ENCODE results near the gene RPS17. TPM values are rescaled to one million over a fixed set of nuclear protein-coding genes. Genes with fewer than 3 reads are reported as not detected.

RPS17 gene
- 1,000 to 10,000 TPM; 1,850 to 2,392 (median 2,029) TPM for polyA plus RNA-seq (ENCODE audit: insufficient read length in 4 of 4)

- DNase-seq (ENCODE audit: low read depth in 4 of 4, low spot score in 2 of 4) = peak; percentile 89 to 95 (median 94)
These were observed at the start of gene RPS17 for GRCh38 chr15:82540055-82540983. RPS17 (minus strand) TSS chr15:82540457; CDS start chr15:82540428, 29 bp downstream.

GRCh38 chr15:82587805-82588204 is 47.5 kb upstream of the RPS17 start:
- DNase-seq (ENCODE audit: low read depth in 4 of 4, low spot score in 2 of 4) = no peak

- no peak for DNase-seq (ENCODE audit: low read depth in 4 of 4, low spot score in 2 of 4)
These were observed 44.8 kb upstream of the RPS17 start for GRCh38 chr15:82585072-82585471.

- DNase-seq (ENCODE audit: low read depth in 4 of 4, low spot score in 2 of 4) = no peak
These were observed 40.5 kb upstream of the RPS17 start for GRCh38 chr15:82580713-82581112.

GRCh38 chr15:82575335-82575734 is 35.1 kb upstream of the RPS17 start:
- no peak for DNase-seq (ENCODE audit: low read depth in 4 of 4, low spot score in 2 of 4)

GRCh38 chr15:82572986-82573385 is 32.7 kb upstream of the RPS17 start:
- no peak for DNase-seq (ENCODE audit: low read depth in 4 of 4, low spot score in 2 of 4)

- DNase-seq (ENCODE audit: low read depth in 4 of 4, low spot score in 2 of 4) = no peak
These were observed 32.1 kb upstream of the RPS17 start for GRCh38 chr15:82572311-82572710.

- peak; percentile 13 to 63 (median 42) for DNase-seq (ENCODE audit: low read depth in 4 of 4, low spot score in 2 of 4)
These were observed 31.5 kb upstream of the RPS17 start for GRCh38 chr15:82571722-82572222.

- DNase-seq (ENCODE audit: low read depth in 4 of 4, low spot score in 2 of 4) = no peak
These were observed 30.7 kb upstream of the RPS17 start for GRCh38 chr15:82570721-82571508.

- DNase-seq (ENCODE audit: low read depth in 4 of 4, low spot score in 2 of 4) = no peak
These were observed 29.6 kb upstream of the RPS17 start for GRCh38 chr15:82569834-82570233.

- no peak for DNase-seq (ENCODE audit: low read depth in 4 of 4, low spot score in 2 of 4)
These were observed 28.7 kb upstream of the RPS17 start for GRCh38 chr15:82568986-82569385.

GRCh38 chr15:82567661-82568060 is 27.4 kb upstream of the RPS17 start:
- no peak for DNase-seq (ENCODE audit: low read depth in 4 of 4, low spot score in 2 of 4)

- DNase-seq (ENCODE audit: low read depth in 4 of 4, low spot score in 2 of 4) = no peak
These were observed 26.4 kb upstream of the RPS17 start for GRCh38 chr15:82566690-82567089.

- no peak for DNase-seq (ENCODE audit: low read depth in 4 of 4, low spot score in 2 of 4)
These were observed 18.2 kb upstream of the RPS17 start for GRCh38 chr15:82558502-82558901.

- DNase-seq (ENCODE audit: low read depth in 4 of 4, low spot score in 2 of 4) = no peak
These were observed 16.2 kb upstream of the RPS17 start for GRCh38 chr15:82556315-82557035.

GRCh38 chr15:82554849-82555248 is 14.6 kb upstream of the RPS17 start:
- no peak for DNase-seq (ENCODE audit: low read depth in 4 of 4, low spot score in 2 of 4)

- no peak for DNase-seq (ENCODE audit: low read depth in 4 of 4, low spot score in 2 of 4)
These were observed 14.1 kb upstream of the RPS17 start for GRCh38 chr15:82554351-82554750.

GRCh38 chr15:82553846-82554245 is 13.6 kb upstream of the RPS17 start:
- DNase-seq (ENCODE audit: low read depth in 4 of 4, low spot score in 2 of 4) = no peak

- DNase-seq (ENCODE audit: low read depth in 4 of 4, low spot score in 2 of 4) = no peak
These were observed 12.6 kb upstream of the RPS17 start for GRCh38 chr15:82552861-82553260.

GRCh38 chr15:82551646-82552247 is 11.5 kb upstream of the RPS17 start:
- no peak for DNase-seq (ENCODE audit: low read depth in 4 of 4, low spot score in 2 of 4)
